HG03442 (cell line): Measurements from ENCODE around the gene LUC7L2.
"Not testable (repeated sequence)": the region's sequence is repeated elsewhere in the genome, so short reads cannot be mapped to it uniquely, and the experiment has no call there.

Source experiments
- ATAC-seq: cut with Tn5 transposase; IDR thresholded peaks from one replicate; pipeline ENCODE4 v1.9.1; 2021; ENCODE audit warnings: mild to moderate bottlenecking, moderate library complexity; ENCODE audit not compliant: unreplicated experiment

Gene LUC7L2

DNA sequence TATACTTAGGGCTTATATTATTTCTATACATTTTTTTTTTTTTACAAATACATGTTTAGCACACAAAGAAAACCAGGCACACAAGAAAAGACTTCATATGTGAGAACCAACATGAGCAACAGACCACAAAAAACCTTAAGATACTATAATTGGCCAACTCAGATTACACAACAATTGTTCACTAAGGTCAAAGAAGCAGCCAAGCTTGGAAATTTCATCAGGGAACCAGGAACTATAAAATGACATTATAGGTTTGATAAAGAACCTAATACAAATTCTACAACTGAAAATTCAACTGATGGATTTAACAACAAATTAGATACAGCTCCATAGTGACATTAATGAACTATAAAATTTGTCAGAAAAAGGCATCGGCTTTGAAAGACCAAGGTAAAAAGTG is 4.4 kb upstream of the LUC7L2 start:
- ATAC-seq = no peak

DNA sequence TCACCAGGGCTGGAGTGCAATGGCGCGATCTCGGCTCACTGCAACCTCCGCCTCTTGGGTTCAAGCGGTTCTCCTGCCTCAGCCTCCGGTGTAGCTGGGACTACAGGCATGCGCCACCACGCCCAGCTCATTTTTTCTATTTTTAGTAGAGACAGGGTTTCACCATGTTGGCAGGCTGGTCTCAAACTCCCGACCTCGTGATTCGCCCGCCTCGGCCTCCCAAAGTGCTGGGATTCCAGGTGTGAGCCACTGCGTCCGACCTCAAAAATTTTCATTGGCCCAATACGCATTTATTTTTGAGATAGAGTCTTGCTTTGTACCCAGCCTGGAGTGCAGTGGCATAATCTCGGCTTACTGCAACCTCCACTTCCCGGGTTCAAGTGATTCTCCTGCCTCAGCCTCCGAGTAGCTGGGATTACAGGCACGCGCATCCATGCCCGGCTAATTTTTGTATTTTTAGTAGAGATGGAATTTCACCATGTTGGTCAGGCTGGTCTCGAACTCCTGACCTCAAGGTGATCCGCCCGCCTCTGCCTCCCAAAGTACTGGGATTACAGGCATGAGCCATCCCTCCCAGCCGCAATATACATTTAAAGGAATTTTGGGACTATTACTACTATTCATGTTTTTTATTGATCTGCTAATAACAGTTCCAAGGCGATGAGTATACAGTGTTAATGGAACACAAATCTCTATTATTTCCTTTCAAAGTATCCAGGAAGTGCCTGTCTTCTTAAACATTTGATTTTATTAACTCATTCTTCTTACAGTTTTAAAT is 1.8 kb upstream of the LUC7L2 start:
- ATAC-seq = not testable (repeated sequence)

DNA sequence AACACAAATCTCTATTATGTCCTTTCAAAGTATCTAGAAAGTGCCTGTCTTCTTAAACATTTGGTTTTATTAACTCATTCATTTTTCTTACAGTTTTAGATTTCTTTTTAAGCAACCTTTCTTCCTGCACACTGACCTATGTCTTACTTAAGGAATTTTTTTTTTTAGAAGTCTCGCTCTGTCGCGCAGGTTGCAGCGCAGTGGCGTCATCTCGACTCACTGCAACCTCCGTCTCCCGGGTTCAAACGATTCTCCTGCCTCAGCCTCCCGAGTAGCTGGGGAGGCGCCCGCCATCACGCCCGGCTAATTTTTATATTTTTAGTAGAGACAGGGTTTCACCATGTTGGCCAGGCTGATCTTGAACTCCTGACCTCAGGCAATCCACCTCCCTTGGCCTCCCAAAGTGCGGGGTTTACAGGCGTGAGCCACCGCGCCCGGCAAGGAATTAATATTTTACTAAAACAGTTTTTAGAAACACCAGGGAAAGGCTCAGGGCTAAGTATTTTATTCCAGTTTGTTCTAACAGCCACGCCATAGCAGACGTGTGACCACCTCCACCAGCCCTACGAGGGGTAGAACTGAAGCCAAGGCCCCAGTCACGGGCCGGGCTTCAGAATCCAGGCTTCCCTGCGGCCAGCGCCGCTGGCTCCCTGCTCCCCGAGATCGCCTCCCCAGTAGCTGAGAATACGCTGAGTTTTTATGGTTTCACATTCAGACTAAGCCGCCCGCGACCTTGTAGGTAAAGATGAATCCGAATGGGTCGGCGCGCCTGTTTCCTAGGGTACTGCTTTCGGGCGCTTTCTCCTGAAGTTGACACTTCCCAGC is 941 bp upstream of the LUC7L2 start:
- ATAC-seq = peak; percentile 6

GRCh38 chr7:139360210-139360947 is 685 bp downstream of the LUC7L2 start:
- peak; percentile 70 for ATAC-seq

DNA sequence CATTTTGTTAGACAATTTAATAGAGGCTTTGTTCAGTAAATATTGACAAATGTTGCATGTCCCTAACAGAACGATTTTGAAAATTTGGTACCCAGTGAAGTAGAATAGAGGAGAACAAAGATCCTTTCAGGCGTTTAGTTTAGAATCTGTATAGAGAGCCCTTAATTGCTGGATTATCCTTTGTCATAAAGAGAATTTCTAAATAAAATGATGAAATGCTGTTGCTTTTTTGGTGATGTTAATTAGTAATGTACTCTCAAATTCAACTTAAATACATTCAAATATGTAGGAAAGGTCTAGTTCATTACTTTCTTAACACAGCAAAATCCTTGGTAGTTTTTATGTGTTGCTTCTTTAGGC is 1.2 kb downstream of the LUC7L2 start:
- ATAC-seq = no peak

- ATAC-seq = no peak
These were observed 1.8 kb downstream of the LUC7L2 start for GRCh38 chr7:139361523-139361922.

DNA sequence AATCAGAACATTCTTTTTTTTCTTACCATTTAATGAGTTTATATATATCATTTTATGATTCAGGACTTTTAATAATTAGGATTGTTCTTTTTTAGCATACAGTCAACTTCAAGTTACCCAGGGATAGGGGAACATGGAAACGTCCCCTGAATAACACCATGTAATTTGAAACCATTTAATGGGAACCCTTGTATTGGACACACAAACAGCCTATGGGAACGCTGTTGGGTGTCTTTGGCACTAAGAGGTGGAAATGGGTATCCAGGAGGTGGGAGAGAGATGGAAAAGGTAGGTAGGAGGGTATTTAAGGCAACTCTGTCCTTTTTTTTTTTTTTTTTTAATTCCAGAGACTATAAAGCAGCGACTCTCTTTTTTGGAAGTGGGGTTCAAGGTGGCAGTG is 2.6 kb downstream of the LUC7L2 start:
- no peak for ATAC-seq

- ATAC-seq = no peak
These were observed 3.3 kb downstream of the LUC7L2 start for GRCh38 chr7:139362981-139363380.

DNA sequence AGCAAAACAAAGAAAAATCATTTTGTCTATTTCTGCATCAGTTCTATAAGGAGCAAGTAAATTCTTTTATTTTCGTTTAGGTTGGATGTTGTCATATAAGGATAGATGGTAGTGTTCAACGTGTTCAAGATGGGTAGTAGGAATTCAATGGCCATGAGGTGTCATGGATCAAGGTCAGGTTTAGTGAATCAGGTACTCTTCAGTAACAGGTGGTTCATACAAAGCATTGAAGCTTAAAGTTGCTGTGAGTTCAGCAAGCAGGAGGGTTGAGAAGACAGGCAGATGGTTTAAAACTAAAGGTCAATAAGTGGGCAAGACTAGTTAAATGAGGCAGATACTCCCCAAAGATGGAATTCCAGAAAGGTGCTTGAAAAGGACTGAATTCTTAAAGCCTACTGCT is 5.6 kb downstream of the LUC7L2 start:
- ATAC-seq = no peak

- ATAC-seq = no peak
These were observed 6.7 kb downstream of the LUC7L2 start for GRCh38 chr7:139366400-139366799.

- ATAC-seq = peak; percentile 46
These were observed 7.9 kb downstream of the LUC7L2 start for GRCh38 chr7:139367438-139368155.

DNA sequence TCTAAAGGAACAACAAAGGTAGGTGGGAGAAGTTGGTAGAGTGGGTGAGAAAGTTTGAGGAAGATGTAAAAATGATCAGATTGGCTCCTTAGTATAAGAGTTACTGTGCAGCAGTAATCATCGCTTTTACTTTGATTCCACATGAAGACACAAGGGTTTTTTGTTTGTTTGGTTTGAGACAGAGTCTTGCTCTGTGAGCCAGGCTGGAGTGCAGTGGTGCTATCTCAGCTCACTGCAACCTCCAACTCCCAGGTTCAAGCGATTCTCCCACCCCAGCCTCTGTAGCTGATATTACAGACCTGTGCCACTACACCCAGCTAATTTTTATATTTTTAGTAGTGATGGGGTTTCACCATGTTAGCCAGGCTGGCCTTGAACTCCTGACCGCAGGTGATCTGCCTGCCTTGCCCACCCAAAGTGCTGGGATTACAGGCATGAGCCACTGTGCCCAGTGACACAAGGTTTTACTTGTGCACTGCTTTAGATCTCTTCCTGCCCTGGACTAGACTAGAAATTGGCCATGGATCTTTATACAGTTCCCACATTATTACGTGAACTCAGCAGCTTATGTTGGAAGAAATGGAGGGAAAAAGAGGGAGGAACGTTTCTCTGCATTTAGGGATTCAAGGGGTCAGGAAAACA is 10.7 kb downstream of the LUC7L2 start:
- ATAC-seq = no peak

DNA sequence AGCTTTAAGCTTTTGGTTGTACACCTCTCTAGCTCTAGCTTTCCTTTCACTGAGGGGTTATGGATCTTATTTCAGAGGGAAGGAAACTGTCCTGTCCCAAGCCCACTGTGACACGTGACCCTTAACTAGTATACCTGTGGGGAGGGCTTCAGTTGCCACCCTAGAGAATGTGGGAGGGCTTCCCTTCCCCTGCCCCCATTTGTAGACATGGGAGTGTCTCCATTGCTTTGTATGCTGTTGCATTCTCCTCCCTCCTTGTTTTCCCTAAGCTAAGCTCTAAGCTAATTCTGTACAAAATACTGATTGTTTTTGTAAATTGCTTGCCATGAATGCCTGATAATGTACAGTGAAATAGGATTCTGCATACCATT is 11.2 kb downstream of the LUC7L2 start:
- ATAC-seq = no peak

GRCh38 chr7:139374246-139374645 is 14.6 kb downstream of the LUC7L2 start:
- no peak for ATAC-seq

DNA sequence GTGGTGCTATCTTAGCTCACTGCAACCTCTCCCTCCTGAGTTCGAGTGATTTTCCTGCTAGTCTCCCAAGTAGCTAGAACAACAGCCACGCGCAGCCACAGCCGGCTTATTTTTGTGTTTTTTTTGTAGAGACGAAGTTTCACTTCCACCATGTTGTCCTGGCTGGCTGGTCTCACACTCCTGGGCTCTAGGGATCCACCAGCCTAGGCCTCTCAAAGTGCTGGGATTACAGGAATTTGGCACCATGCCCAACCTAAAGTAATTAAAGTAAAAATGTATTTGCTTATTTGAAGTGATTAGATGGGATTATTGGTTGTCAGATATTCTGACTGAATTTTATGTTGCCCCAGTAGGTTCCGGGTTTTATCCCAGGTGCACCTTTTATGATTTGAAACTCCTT is 22.7 kb downstream of the LUC7L2 start:
- ATAC-seq = no peak

GRCh38 chr7:139384611-139385010 is 24.9 kb downstream of the LUC7L2 start:
- ATAC-seq = no peak

DNA sequence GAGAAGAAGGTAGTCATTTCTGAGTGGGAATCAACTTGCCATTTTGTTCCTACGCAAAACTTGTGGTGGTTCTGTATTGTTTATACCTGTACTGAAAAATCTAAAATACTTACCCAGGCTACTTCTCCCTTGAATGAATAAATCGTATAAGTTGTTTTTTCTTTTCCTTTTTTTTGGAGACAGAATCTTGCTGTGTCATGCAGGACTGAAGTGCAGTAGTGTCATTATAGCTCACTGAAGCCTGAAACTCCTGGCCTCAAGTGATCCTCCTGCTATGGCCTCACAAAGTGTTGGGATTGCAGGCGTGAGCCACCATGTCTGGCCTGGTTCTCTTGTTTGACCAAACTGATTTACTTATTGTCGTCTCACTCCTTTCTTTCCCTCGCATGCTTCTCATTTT is 27.9 kb downstream of the LUC7L2 start:
- ATAC-seq = no peak

- no peak for ATAC-seq
These were observed 29.4 kb downstream of the LUC7L2 start for GRCh38 chr7:139389091-139389490.

GRCh38 chr7:139389774-139390173 is 30.1 kb downstream of the LUC7L2 start:
- no peak for ATAC-seq

- no peak for ATAC-seq
These were observed 34.0 kb downstream of the LUC7L2 start for GRCh38 chr7:139393621-139394211.
